ENCODE measurements around the gene SLC22A31. TPM values are rescaled to one million over a fixed set of nuclear protein-coding genes. Genes with fewer than 3 reads are reported as not detected.
A peak's percentile ranks its signal among the peaks of the same experiment; 100 is the strongest.
"Not testable (repeated sequence)": the region's sequence is repeated elsewhere in the genome, so short reads cannot be mapped to it uniquely, and the experiment has no call there.

The SLC22A31 gene
- total RNA-seq, 1 experiment from 2014 or later: 4.5 TPM

DNA sequence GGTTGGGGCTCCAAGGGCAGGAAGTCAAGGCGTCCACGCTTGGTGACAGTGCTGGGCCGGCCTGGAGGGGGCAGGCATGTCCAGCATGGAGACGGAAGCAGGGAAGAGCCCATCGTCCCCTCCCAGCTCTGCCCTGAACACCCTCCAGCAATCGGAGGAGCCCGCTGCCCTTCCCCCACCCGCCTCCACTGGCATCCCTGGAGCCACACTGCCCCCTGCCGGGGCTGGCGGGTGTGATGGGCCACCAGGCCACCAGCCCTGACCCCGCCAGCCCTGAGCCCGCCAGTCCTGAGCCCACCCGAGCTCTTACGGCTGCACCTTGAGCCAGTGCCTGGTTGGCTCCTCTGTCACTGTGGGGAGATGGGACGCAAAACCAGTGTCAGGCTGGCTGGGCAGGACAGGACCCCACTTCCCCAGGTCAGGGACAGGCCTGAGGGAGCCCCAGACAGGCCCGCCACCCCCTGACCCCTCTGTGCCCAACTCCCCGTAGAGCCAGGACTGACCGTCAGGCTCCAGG, 32.9 kb downstream of the SLC22A31 start:
- CTCF ChIA-PET: interaction anchor here (0.6 to 0.8 kb wide), 2 partner anchors 12 to 224 kb away, joined by 3 read pairs; no protein-coding TSS in a partner anchor
- peak; percentile 59 for ATAC-seq
- Histone ChIP-seq H3K9me3 (ENCODE audit: control insufficient read depth, insufficient read depth, low read depth, low read length) (no peaks in the 10 kb centered on the region), H3K36me3 (ENCODE audit: control insufficient read depth, insufficient read depth, low read length) (no peaks in the 10 kb centered on the region), H3K4me3 (ENCODE audit: low read depth in 2 of 2, low read length in 2 of 2) (no peak overlapping the region), H3K27me3 (ENCODE audit: control insufficient read depth, insufficient read depth, low read length) (no peaks in the 10 kb centered on the region), H3K27ac (ENCODE audit: low read length) (no peak overlapping the region), H3K4me1 (ENCODE audit: control insufficient read depth, insufficient read depth, low read length) (peaks cover 6% of the 10 kb centered on the region; the same call in 1 of the 2 replicates)
- TF ChIP-seq TCF7L2 (IDR thresholded peaks at IDR 0.05; ENCODE audit: low read depth, low read length) (no peak), CTCF (IDR thresholded peaks at IDR 0.05) (peak; percentile 81)
- no TSS peak for BruUV-seq (replicated peaks)
- in situ Hi-C loops (cut with HindIII; ENCODE audit: low pct_unique_long_range_greater_than_20kb, low sequenced_read_pairs): no loop called here
- no peak for DNase-seq (ENCODE audit: low read depth, low spot score)
- intact Hi-C loops (cut with micrococcal nuclease; ENCODE audit: unreplicated experiment): loop anchor here (10.0 kb wide), 1 partner anchor 353 kb away; the partner anchor contains the start of gene APRT
- POLR2A ChIA-PET: interaction anchor here (0.6 kb wide), 1 partner anchor 232 kb away, joined by 10 read pairs; no protein-coding TSS in a partner anchor

- ATAC-seq (no peak), DNase-seq (ENCODE audit: low read depth, low spot score) (no peak)
- in situ Hi-C loops (cut with HindIII; ENCODE audit: low pct_unique_long_range_greater_than_20kb, low sequenced_read_pairs): no loop called here
- H3K4me1 ChIP-seq (ENCODE audit: control insufficient read depth, insufficient read depth, low read length): peaks cover 5% of the 10 kb centered on the region; the same call in 1 of the 2 replicates
- H3K4me3 ChIP-seq (ENCODE audit: low read depth in 2 of 2, low read length in 2 of 2): no peak overlapping the region
- H3K27ac ChIP-seq (ENCODE audit: low read length): no peak overlapping the region
- ChIA-PET CTCF (interaction anchor here (0.6 to 0.8 kb wide), 2 partner anchors 13 to 223 kb away, joined by 3 read pairs; no protein-coding TSS in a partner anchor), POLR2A (no interaction called here)
- no peaks in the 10 kb centered on the region for H3K27me3 ChIP-seq (ENCODE audit: control insufficient read depth, insufficient read depth, low read length)
- H3K36me3 ChIP-seq (ENCODE audit: control insufficient read depth, insufficient read depth, low read length): no peaks in the 10 kb centered on the region
- H3K9me3 ChIP-seq (ENCODE audit: control insufficient read depth, insufficient read depth, low read depth, low read length): no peaks in the 10 kb centered on the region
- no TSS peak for BruUV-seq (replicated peaks)
- TF ChIP-seq REST (IDR thresholded peaks at IDR 0.05; ENCODE audit: insufficient read depth in 1 of 2, low read depth in 2 of 2, low read length in 1 of 2) (no peak), CTCF (IDR thresholded peaks at IDR 0.05) (no peak), TCF7L2 (IDR thresholded peaks at IDR 0.05; ENCODE audit: low read depth, low read length) (no peak), SIN3A (IDR thresholded peaks at IDR 0.05; ENCODE audit: borderline replicate concordance, insufficient read depth, low read depth, low read length) (no peak), POLR2AphosphoS5 (IDR thresholded peaks at IDR 0.05; ENCODE audit: low read depth, low read length) (no peak)
- intact Hi-C loops (cut with micrococcal nuclease; ENCODE audit: unreplicated experiment): loop anchor here (10.0 kb wide), 1 partner anchor 352 kb away; the partner anchor contains the start of gene APRT
These were observed 33.5 kb downstream of the SLC22A31 start for GRCh38 chr16:89166696-89167424.

DNA sequence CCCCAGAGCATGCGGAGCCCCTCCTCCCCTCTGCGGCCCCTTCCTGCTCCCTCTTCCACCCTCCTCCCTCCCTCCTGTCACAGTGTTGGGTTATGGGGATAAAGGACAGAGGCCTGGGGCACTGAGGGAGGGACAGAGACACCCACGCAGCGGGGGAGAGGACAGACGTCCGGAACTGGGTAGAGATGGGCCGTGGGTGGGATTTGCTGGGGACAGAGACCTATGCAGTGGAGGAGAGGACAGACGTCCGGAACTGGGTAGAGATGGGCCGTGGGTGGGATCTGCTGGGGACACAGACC, 34.7 kb downstream of the SLC22A31 start:
- ChIA-PET CTCF (interaction anchor here (0.6 kb wide), 1 partner anchor 535 kb away, joined by 4 read pairs; no protein-coding TSS in a partner anchor), POLR2A (interaction anchor here (0.5 kb wide), 1 partner anchor 130 kb away, joined by 4 read pairs; no protein-coding TSS in a partner anchor)
- in situ Hi-C loops (cut with HindIII; ENCODE audit: low pct_unique_long_range_greater_than_20kb, low sequenced_read_pairs); H3K4me1 ChIP-seq (ENCODE audit: control insufficient read depth, insufficient read depth, low read length); H3K36me3 ChIP-seq (ENCODE audit: control insufficient read depth, insufficient read depth, low read length); H3K27me3 ChIP-seq (ENCODE audit: control insufficient read depth, insufficient read depth, low read length); H3K4me3 ChIP-seq (ENCODE audit: low read depth in 2 of 2, low read length in 2 of 2); DNase-seq (ENCODE audit: low read depth, low spot score); H3K9me3 ChIP-seq (ENCODE audit: control insufficient read depth, insufficient read depth, low read depth, low read length); ATAC-seq; BruUV-seq (replicated peaks); H3K27ac ChIP-seq (ENCODE audit: low read length): not testable (repeated sequence)
- intact Hi-C loops (cut with micrococcal nuclease; ENCODE audit: unreplicated experiment): loop anchor here (10.0 kb wide), 1 partner anchor 351 kb away; the partner anchor contains the start of gene APRT
